GM19455 (cell line): ENCODE results near the gene ANXA8.
"Not testable (repeated sequence)": the region's sequence is repeated elsewhere in the genome, so short reads cannot be mapped to it uniquely, and the experiment has no call there.

ENCODE experiments used
- ATAC-seq: cut with Tn5 transposase; IDR thresholded peaks from one replicate; pipeline ENCODE4 v1.9.1; 2021; ENCODE audit not compliant: unreplicated experiment

The ANXA8 gene

GRCh38 chr10:47483923-47484322, at the start of gene ANXA8:
Gene ANXA8, minus strand, starts transcription at chr10:47484115. Its CDS starts 182 bp downstream, at chr10:47483933.
- ATAC-seq = not testable (repeated sequence)

GRCh38 chr10:47523475-47523874, 39.6 kb upstream of the ANXA8 start, which contains the start of gene AGAP9:
Gene AGAP9, minus strand, starts transcription at chr10:47523638. Its CDS starts 112 bp downstream, at chr10:47523526.
- not testable (repeated sequence) for ATAC-seq

- ATAC-seq = not testable (repeated sequence)
Measured at GRCh38 chr10:47502313-47502712, 18.4 kb upstream of the ANXA8 start.

- not testable (repeated sequence) for ATAC-seq
Measured at GRCh38 chr10:47494226-47494625, 10.3 kb upstream of the ANXA8 start.

GRCh38 chr10:47491600-47491999, 7.7 kb upstream of the ANXA8 start, which contains the start of gene FAM25G:
Gene FAM25G, minus strand, starts transcription at chr10:47491700. Its CDS starts 26 bp downstream, at chr10:47491674.
- ATAC-seq = not testable (repeated sequence)

- not testable (repeated sequence) for ATAC-seq
Measured at GRCh38 chr10:47489630-47490029, 5.7 kb upstream of the ANXA8 start.

GRCh38 chr10:47485943-47486342, 2.0 kb upstream of the ANXA8 start:
- ATAC-seq = not testable (repeated sequence)

GRCh38 chr10:47484786-47485185, 871 bp upstream of the ANXA8 start:
- not testable (repeated sequence) for ATAC-seq

GRCh38 chr10:47482367-47482766, 1.5 kb downstream of the ANXA8 start:
- ATAC-seq = not testable (repeated sequence)

GRCh38 chr10:47481768-47482181, 2.1 kb downstream of the ANXA8 start:
- not testable (repeated sequence) for ATAC-seq

- not testable (repeated sequence) for ATAC-seq
Measured at GRCh38 chr10:47481182-47481766, 2.6 kb downstream of the ANXA8 start.

- ATAC-seq = not testable (repeated sequence)
Measured at GRCh38 chr10:47480133-47480532, 3.8 kb downstream of the ANXA8 start.

- not testable (repeated sequence) for ATAC-seq
Measured at GRCh38 chr10:47478114-47478513, 5.8 kb downstream of the ANXA8 start.

GRCh38 chr10:47477078-47477477, 6.8 kb downstream of the ANXA8 start:
- not testable (repeated sequence) for ATAC-seq

- not testable (repeated sequence) for ATAC-seq
Measured at GRCh38 chr10:47475101-47475500, 8.8 kb downstream of the ANXA8 start.

GRCh38 chr10:47473516-47473915, 10.4 kb downstream of the ANXA8 start:
- not testable (repeated sequence) for ATAC-seq

- not testable (repeated sequence) for ATAC-seq
Measured at GRCh38 chr10:47472647-47473046, 11.3 kb downstream of the ANXA8 start.

- ATAC-seq = not testable (repeated sequence)
Measured at GRCh38 chr10:47472072-47472471, 11.8 kb downstream of the ANXA8 start.

GRCh38 chr10:47468731-47469528, 15.0 kb downstream of the ANXA8 start:
- ATAC-seq = not testable (repeated sequence)

- ATAC-seq = not testable (repeated sequence)
Measured at GRCh38 chr10:47467957-47468356, 16.0 kb downstream of the ANXA8 start.

GRCh38 chr10:47467458-47467857, 16.5 kb downstream of the ANXA8 start:
- ATAC-seq = not testable (repeated sequence)
